ENCODE data around the gene RB1.

The RB1 gene

DNA sequence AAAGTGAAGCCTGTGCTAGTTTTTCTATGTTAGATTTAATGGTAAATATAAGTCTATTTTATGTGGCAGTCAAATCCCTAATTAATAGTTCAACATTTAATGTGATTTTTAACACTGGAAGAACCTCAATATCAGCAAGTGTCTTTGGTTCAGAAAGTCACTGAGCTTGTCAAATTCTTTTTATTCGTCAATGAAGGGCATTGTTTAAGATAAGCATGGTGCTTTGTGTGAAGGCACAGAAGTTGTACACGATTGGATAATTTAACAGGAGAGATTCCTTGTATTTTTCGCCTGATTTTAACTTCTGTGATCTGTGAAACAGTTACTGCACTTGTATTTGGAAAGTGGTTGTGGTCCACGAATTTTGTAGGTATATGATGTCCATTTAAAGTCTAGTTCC, 30.2 kb upstream of the RB1 start:
- DNase-seq (ENCODE audit: low read depth): no peak
- TF ChIP-seq, protein P1, sequence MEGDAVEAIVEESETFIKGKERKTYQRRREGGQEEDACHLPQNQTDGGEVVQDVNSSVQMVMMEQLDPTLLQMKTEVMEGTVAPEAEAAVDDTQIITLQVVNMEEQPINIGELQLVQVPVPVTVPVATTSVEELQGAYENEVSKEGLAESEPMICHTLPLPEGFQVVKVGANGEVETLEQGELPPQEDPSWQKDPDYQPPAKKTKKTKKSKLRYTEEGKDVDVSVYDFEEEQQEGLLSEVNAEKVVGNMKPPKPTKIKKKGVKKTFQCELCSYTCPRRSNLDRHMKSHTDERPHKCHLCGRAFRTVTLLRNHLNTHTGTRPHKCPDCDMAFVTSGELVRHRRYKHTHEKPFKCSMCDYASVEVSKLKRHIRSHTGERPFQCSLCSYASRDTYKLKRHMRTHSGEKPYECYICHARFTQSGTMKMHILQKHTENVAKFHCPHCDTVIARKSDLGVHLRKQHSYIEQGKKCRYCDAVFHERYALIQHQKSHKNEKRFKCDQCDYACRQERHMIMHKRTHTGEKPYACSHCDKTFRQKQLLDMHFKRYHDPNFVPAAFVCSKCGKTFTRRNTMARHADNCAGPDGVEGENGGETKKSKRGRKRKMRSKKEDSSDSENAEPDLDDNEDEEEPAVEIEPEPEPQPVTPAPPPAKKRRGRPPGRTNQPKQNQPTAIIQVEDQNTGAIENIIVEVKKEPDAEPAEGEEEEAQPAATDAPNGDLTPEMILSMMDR (IDR thresholded peaks at IDR 0.05; ENCODE audit: low read length, missing control alignments): no peak
- no peak overlapping the region for H3K4me3 ChIP-seq (replicated peaks; ENCODE audit: low read depth, low read length)

DNA sequence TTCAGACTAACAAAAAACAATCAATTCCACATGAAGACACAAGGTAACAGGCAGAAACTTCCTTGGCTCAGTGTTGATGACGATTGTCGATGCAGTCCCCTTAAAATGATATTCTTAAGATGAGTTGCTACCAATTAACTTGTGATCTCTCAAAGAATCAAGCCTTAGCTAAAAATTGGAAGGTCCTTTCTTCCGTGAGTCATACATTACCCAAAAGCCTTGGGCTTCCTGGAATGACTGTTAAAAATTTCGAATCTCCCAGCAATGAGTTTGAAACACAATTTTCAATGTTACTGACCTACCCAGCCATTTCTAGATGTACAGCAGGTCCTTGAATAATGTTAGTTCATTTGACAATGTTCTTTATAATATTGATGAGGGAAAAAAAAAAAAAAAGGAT, 28.0 kb upstream of the RB1 start:
- no peak overlapping the region for H3K4me3 ChIP-seq (replicated peaks; ENCODE audit: low read depth, low read length)
- DNase-seq (ENCODE audit: low read depth): no peak
- TF ChIP-seq, protein P1 (IDR thresholded peaks at IDR 0.05; ENCODE audit: low read length, missing control alignments): no peak

DNA sequence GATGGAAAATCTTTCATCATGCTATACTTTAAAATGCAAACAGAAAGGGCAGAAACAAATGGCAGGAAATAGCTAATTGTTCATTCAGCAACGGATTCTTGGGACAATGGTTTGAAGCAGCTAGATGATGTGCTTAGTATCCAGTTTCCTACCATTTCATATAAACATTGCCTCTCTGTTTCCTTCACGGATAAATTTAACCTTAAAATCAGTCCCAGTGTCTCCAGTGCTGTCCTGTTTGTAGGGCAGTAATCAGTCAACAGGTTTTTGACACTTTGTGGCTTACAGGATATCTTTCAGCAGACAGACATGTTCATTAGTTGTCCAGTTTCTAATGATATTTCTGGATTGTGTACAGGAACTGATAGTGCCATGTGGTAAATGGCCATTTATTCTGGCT, 24.7 kb upstream of the RB1 start:
- DNase-seq (ENCODE audit: low read depth): no peak
- TF ChIP-seq, protein P1 (IDR thresholded peaks at IDR 0.05; ENCODE audit: low read length, missing control alignments): no peak
- no peak overlapping the region for H3K4me3 ChIP-seq (replicated peaks; ENCODE audit: low read depth, low read length)

DNA sequence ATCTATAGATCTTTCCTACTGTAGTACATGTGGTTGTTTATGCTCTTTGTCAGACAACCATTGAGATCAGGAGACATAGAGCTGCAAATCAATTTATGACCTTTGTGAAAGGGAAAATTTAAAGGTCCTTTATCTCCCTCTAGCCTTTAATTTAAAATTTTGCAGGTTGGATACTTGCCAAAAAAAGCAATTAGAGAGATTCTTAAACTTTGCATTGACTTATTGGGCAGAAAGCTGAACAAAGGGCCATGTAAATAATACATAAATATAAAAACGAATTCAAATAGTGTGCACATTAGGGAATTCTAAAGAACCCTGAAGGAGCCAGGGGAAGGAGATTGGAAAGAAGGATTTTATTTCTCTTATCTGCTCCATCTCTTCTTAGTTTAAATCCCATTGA, 22.0 kb upstream of the RB1 start:
- no peak for DNase-seq (ENCODE audit: low read depth)
- TF ChIP-seq, protein P1 (IDR thresholded peaks at IDR 0.05; ENCODE audit: low read length, missing control alignments): no peak
- H3K4me3 ChIP-seq (replicated peaks; ENCODE audit: low read depth, low read length): no peak overlapping the region

DNA sequence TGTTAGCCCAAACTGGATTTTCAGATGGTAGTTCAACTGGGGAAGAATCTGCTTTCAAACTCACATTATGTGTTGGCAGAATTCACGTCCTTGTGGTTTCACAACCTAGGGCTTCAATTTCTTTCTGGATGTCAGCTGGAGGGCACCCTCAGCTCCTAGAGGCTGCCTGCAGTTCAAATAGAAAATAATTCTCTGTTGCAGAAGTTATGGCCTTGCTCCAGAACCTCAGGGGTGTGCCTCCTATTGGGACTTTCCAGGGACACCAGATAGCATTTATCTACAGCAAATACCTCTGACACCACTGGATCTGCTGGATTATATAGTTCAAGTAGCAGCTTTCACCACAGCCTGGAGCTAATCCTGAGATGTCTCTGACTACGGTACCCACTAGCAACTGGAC, 11.8 kb upstream of the RB1 start:
- no peak overlapping the region for H3K4me3 ChIP-seq (replicated peaks; ENCODE audit: low read depth, low read length)
- TF ChIP-seq, protein P1 (IDR thresholded peaks at IDR 0.05; ENCODE audit: low read length, missing control alignments): no peak
- no peak for DNase-seq (ENCODE audit: low read depth)

DNA sequence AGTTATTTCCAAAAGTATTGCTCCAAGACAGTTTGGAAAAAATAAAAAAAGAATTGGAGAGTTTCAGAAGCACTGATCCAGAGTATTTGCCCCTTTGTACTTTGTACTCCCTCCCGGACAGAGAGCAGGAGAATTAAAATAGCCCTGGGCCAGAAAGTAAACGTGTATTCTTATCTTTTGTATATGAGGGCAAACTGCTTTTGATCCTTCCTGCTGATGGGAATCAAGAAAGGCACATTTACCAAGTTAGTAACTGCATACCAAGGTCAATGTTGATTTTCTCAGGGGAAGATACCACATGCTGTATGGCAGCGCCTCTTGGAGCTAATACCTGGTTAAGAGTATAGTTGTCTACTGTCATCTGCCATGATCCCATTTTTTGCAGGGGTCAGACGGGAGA, 10.9 kb upstream of the RB1 start:
- no peak overlapping the region for H3K4me3 ChIP-seq (replicated peaks; ENCODE audit: low read depth, low read length)
- DNase-seq (ENCODE audit: low read depth): no peak
- TF ChIP-seq, protein P1 (IDR thresholded peaks at IDR 0.05; ENCODE audit: low read length, missing control alignments): no peak

DNA sequence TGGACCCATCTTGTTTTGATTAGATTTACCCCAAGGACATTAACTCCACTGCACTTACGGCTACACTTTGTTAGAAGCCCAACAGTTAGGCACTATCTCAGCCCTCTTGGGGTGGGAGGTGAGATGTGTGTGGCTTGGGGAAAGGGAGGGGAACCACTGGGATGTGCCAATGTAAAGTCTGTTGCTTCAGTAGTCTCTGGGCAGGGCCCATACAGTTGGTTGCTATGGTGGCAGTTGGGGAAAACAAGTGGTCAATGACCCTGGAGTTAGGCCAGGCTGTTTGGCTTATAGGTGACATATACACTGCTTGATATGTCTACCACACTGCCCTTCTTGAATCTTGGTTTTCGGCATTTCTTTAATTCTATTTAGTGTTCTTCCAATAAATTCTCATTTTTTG, 8.9 kb upstream of the RB1 start:
- TF ChIP-seq, protein P1 (IDR thresholded peaks at IDR 0.05; ENCODE audit: low read length, missing control alignments): no peak
- DNase-seq (ENCODE audit: low read depth): no peak
- H3K4me3 ChIP-seq (replicated peaks; ENCODE audit: low read depth, low read length): no peak overlapping the region

Data from fibroblast of pulmonary artery (primary cell).